HPDE6-E6E7 (cell line): Measurements from ENCODE around the gene IRX2.

Source experiments
- DNase-seq: peaks from one replicate; pipeline ENCODE4 v3.0.0; 2011; ENCODE audit warnings: missing footprints; ENCODE audit errors: extremely low spot score

Gene IRX2

GRCh38 chr5:2718115-2718514, 33.4 kb downstream of the IRX2 start:
- DNase-seq: no peak

GRCh38 chr5:2715856-2716255, 35.6 kb downstream of the IRX2 start:
- DNase-seq: no peak

- no peak for DNase-seq
These were observed 36.7 kb downstream of the IRX2 start for GRCh38 chr5:2714805-2715204.

GRCh38 chr5:2714026-2714425, 37.5 kb downstream of the IRX2 start:
- DNase-seq: no peak

- DNase-seq: no peak
These were observed 39.7 kb downstream of the IRX2 start for GRCh38 chr5:2711446-2712425.

GRCh38 chr5:2710910-2711309, 40.6 kb downstream of the IRX2 start:
- no peak for DNase-seq

GRCh38 chr5:2709976-2710689, 41.3 kb downstream of the IRX2 start:
- no peak for DNase-seq

- DNase-seq: no peak
These were observed 42.7 kb downstream of the IRX2 start for GRCh38 chr5:2708751-2709150.

GRCh38 chr5:2708132-2708531, 43.3 kb downstream of the IRX2 start:
- no peak for DNase-seq

GRCh38 chr5:2705861-2706260, 45.6 kb downstream of the IRX2 start:
- DNase-seq: no peak

GRCh38 chr5:2704806-2705645, 46.5 kb downstream of the IRX2 start:
- DNase-seq: no peak

GRCh38 chr5:2704111-2704510, 47.4 kb downstream of the IRX2 start:
- DNase-seq: no peak

- no peak for DNase-seq
These were observed 47.9 kb downstream of the IRX2 start for GRCh38 chr5:2703615-2704014.

- no peak for DNase-seq
These were observed 48.4 kb downstream of the IRX2 start for GRCh38 chr5:2703041-2703440.

- no peak for DNase-seq
These were observed 49.2 kb downstream of the IRX2 start for GRCh38 chr5:2702096-2702879.

GRCh38 chr5:2701592-2701991, 49.9 kb downstream of the IRX2 start:
- DNase-seq: no peak

GRCh38 chr5:2700876-2701275, 50.6 kb downstream of the IRX2 start:
- no peak for DNase-seq

GRCh38 chr5:2699686-2700085, 51.8 kb downstream of the IRX2 start:
- no peak for DNase-seq

- DNase-seq: no peak
These were observed 52.2 kb downstream of the IRX2 start for GRCh38 chr5:2699231-2699630.

- DNase-seq: no peak
These were observed 52.9 kb downstream of the IRX2 start for GRCh38 chr5:2698581-2698980.
